Pancreas (tissue), 10 donors: ENCODE results near the gene CD300LD. TPM values are rescaled to one million over a fixed set of nuclear protein-coding genes. Genes with fewer than 3 reads are reported as not detected.
"Not testable (repeated sequence)": the region's sequence is repeated elsewhere in the genome, so short reads cannot be mapped to it uniquely, and the experiment has no call there.

Experiments used
- ATAC-seq, 4 donors: fragments of 200-7000 bp; cut with Tn5 transposase; one replicate each; pipeline versions ENCODE4 v1.8.0 to v1.9.1; 2020; ENCODE audit warnings: mild to moderate bottlenecking in 4 of 4, moderate library complexity in 4 of 4
- DNase-seq, 6 donors: peaks; one replicate each; pipeline ENCODE4 v3.0.0-alpha.2; 2020
- FAIRE-seq: peaks from 2 replicates; lab custom pipeline; 2012; peaks lifted over from hg19 to GRCh38; lab: Jason Lieb, UNC
- H3K27ac ChIP-seq, 4 donors: fragments of 200-600 bp; sonication (generic); 1 replicate in 3 of 4; 2 replicates in 1 of 4; pipeline versions ENCODE4 v1.5.0 to v1.8.0; 2020
- H3K27me3 ChIP-seq, 4 donors: fragments of 200-600 bp; one replicate each; pipeline ENCODE4 v1.8.0; 2021
- H3K36me3 ChIP-seq, 3 donors: fragments of 200-600 bp; sonication (generic) in 1 of 3; one replicate each; pipeline versions ENCODE4 v1.5.0 to v1.8.0; 2020 to 2021
- H3K4me1 ChIP-seq, 3 donors: fragments of 200-600 bp; one replicate each; pipeline ENCODE4 v1.8.0; 2021
- H3K4me3 ChIP-seq, 4 donors: fragments of 200-600 bp; sonication (generic) in 2 of 4; one replicate each; pipeline versions ENCODE4 v1.5.0 to v1.8.0; 2020 to 2021
- H3K9me3 ChIP-seq, 4 donors: fragments of 200-600 bp; one replicate each; pipeline ENCODE4 v1.8.0; 2021
- WGBS, 2 donors: extraction: QIAGEN DNeasy Blood & Tissue Kit; methylation state at CpG; one replicate each; pipeline ENCODE4 v1.1.7; 2013; 5-methylcytosine and 5-hydroxymethylcytosine counted together
- intact Hi-C, 3 donors: fragments of 100-400 bp; cut with DNase I; formaldehyde crosslinking; loops; one replicate each; pipeline versions ENCODE4 v1.11.1 to v1.14.2; 2022
- polyA plus RNA-seq, 2 donors: library from polyadenylated mRNA; stranded (reverse); fragments of 200-250 nt; gene quantifications; one replicate each; pipeline ENCODE4 v1.2.3, GENCODE V29; 2013
- total RNA-seq, 6 donors: library from RNA; stranded (reverse); fragmentation: NEBNext Ultra II Directional in 4 of 6; extraction: Animal tissue kit (Norgen Biotek cat#: 25700) in 4 of 6; gene quantifications; one replicate each; pipeline versions ENCODE4 v1.2.1 to v1.2.4, GENCODE V29; 2021 to 2023
- TF ChIP-seq, protein P1 (sequence below), 4 donors: fragments of 200-600 bp; sonication (generic) in 3 of 4; IDR thresholded peaks; one replicate each; pipeline versions ENCODE4 v1.5.0 to v1.8.0; 2021; ENCODE audit warnings: antibody characterized with exemption in 4 of 4
- donor health status: healthy with polysubstance abuse.
- donor health status: DM: no; HTN: no; CAD: no; lungs with moderate emphysema.
- donor health status: DM: no; HTN: no; CAD: no.
- donor health status: control.
- donor health status: control.
- donor health status: Bipolar disorder and iron deficiency.
- donor health status: DM: yes; HTN: yes; CAD: no.
- donor health status: DM: no; HTN: no; CAD: no.
- donor health status: DM: no; HTN: no; CAD: no.
- donor health status: DM: yes; HTN: yes; CAD: no.

The CD300LD gene
- total and polyA plus RNA-seq, 8 donors, result not detected

DNA sequence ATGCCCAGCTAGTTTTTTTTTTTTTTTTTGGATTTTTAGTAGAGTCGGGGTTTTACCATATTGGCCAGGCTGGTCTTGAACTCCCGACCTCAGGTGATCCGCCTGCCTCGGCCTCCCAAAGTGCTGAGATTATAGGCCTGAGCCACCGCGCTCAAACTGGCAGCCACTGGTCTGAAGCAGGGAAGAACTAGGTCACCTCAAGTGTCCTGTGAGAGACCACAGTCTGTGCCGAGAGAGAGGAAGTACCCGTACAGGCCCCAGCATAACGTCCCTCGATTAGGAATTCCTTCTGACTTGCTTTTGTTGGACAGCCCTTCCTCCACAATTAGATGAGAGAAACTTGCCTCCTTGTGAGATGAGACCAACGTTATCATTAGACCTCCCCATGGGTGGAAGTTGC lies 45.2 kb upstream of the CD300LD start:
- intact Hi-C loops, result no loop called here
- ATAC-seq (peak in 2 of 4 donors; percentile 22 to 60), FAIRE-seq (no peak), DNase-seq (no peak)
- H3K9me3 ChIP-seq, result no peaks in the 10 kb centered on the region
- H3K4me1 ChIP-seq, result no peaks in the 10 kb centered on the region
- H3K27ac ChIP-seq, result no peak overlapping the region
- no peaks in the 10 kb centered on the region for H3K36me3 ChIP-seq
- no peaks in the 10 kb centered on the region for H3K27me3 ChIP-seq
- TF ChIP-seq, protein P1, sequence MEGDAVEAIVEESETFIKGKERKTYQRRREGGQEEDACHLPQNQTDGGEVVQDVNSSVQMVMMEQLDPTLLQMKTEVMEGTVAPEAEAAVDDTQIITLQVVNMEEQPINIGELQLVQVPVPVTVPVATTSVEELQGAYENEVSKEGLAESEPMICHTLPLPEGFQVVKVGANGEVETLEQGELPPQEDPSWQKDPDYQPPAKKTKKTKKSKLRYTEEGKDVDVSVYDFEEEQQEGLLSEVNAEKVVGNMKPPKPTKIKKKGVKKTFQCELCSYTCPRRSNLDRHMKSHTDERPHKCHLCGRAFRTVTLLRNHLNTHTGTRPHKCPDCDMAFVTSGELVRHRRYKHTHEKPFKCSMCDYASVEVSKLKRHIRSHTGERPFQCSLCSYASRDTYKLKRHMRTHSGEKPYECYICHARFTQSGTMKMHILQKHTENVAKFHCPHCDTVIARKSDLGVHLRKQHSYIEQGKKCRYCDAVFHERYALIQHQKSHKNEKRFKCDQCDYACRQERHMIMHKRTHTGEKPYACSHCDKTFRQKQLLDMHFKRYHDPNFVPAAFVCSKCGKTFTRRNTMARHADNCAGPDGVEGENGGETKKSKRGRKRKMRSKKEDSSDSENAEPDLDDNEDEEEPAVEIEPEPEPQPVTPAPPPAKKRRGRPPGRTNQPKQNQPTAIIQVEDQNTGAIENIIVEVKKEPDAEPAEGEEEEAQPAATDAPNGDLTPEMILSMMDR (IDR thresholded peaks at IDR 0.05), result no peak
- H3K4me3 ChIP-seq, result no peak overlapping the region
- 62% methylated on average over 11 of the region's 11 CpGs for WGBS, 2 donors

DNA sequence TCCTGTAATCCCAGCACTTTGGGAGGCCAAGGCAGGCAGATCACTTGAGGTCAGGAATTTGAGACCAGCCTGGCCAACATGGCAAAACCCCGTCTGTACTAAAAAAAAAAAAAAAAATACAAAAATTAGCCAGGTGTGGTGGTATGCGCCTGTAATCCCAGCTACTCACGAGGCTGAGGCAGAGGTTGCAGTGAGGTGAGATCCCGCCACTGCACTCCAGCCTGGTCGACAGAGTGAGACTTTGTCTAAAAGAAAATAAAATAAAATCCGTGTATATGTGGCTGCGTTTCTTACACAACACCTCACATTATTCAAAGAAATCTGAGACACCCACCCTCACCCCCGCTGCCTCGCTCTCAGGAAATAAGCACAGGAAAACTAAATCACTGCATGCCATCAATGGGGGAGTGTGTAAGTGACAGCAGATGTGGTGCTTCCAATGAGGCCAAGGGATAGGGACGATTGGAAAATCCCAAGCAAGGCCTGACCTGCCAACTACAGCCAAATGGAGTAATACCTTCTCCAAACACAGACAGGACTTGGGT lies 44.5 kb upstream of the CD300LD start:
- ATAC-seq, H3K9me3 ChIP-seq, DNase-seq, H3K27me3 ChIP-seq, H3K36me3 ChIP-seq, H3K4me3 ChIP-seq, H3K4me1 ChIP-seq, intact Hi-C loops, H3K27ac ChIP-seq, FAIRE-seq: not testable (repeated sequence)
- 56 to 59% methylated on average over 10 of the region's 10 CpGs for WGBS, 2 donors

DNA sequence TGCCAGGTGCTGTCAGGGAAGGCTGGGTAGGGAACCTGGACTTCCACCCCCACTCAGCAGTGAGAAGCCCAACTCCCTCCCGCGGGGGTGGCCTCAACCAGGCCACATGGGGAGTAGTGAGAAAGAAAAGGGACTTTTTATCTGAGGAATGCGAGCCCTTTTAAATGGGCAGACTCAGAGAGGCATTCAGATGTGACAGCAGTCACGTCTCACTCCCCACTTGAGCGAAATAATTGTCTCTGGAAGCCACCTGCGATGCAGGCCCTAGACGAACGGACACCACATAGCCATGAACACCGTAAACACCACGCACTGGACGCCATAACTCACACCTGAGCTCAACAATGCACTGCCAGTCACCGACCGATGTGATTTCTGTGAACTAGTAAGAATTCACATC lies 43.3 kb upstream of the CD300LD start:
- no peaks in the 10 kb centered on the region for H3K27me3 ChIP-seq
- FAIRE-seq, result no peak
- TF ChIP-seq, protein P1 (IDR thresholded peaks at IDR 0.05), result no peak
- intact Hi-C loops, result no loop called here
- no peak overlapping the region for H3K27ac ChIP-seq
- ATAC-seq, result no peak
- H3K36me3 ChIP-seq, result no peaks in the 10 kb centered on the region
- 35 to 36% methylated on average over 13 of the region's 13 CpGs for WGBS, 2 donors
- no peaks in the 10 kb centered on the region for H3K4me1 ChIP-seq
- H3K4me3 ChIP-seq, result no peak overlapping the region
- no peak for DNase-seq
- no peaks in the 10 kb centered on the region for H3K9me3 ChIP-seq

DNA sequence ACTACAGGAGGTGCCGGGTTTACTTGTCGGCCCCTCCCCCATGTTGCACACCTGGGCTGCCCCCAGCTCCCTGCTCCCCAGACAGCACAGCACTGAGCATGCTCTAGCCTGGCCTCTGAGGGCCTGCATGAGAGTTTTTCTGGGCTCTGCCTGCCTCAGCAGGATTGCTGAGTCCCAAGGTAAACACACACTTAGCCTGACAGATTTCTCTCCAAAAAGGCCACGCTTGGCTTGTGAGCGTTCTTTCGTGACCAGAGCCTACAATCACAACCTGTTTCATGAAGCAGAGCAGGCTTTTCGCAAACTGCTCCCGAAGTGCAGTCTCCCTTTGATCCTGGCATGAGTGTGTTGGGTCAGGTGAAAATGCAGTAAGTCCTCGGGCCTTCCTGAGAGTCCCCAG lies 41.2 kb upstream of the CD300LD start:
- intact Hi-C loops, result no loop called here
- TF ChIP-seq, protein P1 (IDR thresholded peaks at IDR 0.05), result no peak
- no peak for FAIRE-seq
- H3K27ac ChIP-seq, result no peak overlapping the region
- DNase-seq, result no peak
- no peak overlapping the region for H3K4me3 ChIP-seq
- H3K27me3 ChIP-seq, result no peaks in the 10 kb centered on the region
- H3K36me3 ChIP-seq, result no peaks in the 10 kb centered on the region
- ATAC-seq, result peak in 2 of 4 donors; percentile 26 to 54
- no peaks in the 10 kb centered on the region for H3K4me1 ChIP-seq
- WGBS, 2 donors, result 64 to 65% methylated on average over 8 of the region's 8 CpGs
- no peaks in the 10 kb centered on the region for H3K9me3 ChIP-seq

DNA sequence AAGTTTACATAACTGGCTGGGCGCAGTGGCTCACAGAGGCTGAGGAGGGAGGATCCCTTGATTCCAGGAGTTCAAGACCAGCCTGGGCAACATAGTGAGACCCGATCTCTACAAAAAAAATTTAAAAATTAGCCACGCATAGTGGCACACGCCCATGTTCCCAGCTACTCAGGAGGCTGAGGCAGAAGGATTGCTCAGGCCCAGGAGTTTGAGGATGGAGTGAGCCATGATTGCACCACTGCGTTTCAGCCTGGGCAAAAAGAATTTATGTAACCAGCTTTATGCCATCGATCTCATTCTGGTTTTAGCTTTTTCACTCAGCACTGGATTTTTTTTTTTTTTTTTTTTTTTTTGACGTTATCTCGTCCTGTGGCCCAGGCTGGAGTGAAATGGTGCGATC lies 40.5 kb upstream of the CD300LD start:
- Histone ChIP-seq H3K27me3 (no peaks in the 10 kb centered on the region), H3K27ac (no peak overlapping the region), H3K4me3 (no peak overlapping the region), H3K9me3 (no peaks in the 10 kb centered on the region), H3K36me3 (no peaks in the 10 kb centered on the region), H3K4me1 (no peaks in the 10 kb centered on the region)
- TF ChIP-seq, protein P1 (IDR thresholded peaks at IDR 0.05), result no peak
- FAIRE-seq (no peak), ATAC-seq (no peak), DNase-seq (no peak)
- 74 to 79% methylated on average over 9 of the region's 9 CpGs for WGBS, 2 donors
- intact Hi-C loops, result no loop called here
